HG03520 (cell line): ENCODE measurements around the gene DDX42.

Experiments used
- ATAC-seq: cut with Tn5 transposase; IDR thresholded peaks from one replicate; pipeline ENCODE4 v1.9.1; 2021; ENCODE audit warnings: mild to moderate bottlenecking, moderate library complexity; ENCODE audit not compliant: unreplicated experiment

DDX42 gene, protein sequence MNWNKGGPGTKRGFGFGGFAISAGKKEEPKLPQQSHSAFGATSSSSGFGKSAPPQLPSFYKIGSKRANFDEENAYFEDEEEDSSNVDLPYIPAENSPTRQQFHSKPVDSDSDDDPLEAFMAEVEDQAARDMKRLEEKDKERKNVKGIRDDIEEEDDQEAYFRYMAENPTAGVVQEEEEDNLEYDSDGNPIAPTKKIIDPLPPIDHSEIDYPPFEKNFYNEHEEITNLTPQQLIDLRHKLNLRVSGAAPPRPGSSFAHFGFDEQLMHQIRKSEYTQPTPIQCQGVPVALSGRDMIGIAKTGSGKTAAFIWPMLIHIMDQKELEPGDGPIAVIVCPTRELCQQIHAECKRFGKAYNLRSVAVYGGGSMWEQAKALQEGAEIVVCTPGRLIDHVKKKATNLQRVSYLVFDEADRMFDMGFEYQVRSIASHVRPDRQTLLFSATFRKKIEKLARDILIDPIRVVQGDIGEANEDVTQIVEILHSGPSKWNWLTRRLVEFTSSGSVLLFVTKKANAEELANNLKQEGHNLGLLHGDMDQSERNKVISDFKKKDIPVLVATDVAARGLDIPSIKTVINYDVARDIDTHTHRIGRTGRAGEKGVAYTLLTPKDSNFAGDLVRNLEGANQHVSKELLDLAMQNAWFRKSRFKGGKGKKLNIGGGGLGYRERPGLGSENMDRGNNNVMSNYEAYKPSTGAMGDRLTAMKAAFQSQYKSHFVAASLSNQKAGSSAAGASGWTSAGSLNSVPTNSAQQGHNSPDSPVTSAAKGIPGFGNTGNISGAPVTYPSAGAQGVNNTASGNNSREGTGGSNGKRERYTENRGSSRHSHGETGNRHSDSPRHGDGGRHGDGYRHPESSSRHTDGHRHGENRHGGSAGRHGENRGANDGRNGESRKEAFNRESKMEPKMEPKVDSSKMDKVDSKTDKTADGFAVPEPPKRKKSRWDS

DNA sequence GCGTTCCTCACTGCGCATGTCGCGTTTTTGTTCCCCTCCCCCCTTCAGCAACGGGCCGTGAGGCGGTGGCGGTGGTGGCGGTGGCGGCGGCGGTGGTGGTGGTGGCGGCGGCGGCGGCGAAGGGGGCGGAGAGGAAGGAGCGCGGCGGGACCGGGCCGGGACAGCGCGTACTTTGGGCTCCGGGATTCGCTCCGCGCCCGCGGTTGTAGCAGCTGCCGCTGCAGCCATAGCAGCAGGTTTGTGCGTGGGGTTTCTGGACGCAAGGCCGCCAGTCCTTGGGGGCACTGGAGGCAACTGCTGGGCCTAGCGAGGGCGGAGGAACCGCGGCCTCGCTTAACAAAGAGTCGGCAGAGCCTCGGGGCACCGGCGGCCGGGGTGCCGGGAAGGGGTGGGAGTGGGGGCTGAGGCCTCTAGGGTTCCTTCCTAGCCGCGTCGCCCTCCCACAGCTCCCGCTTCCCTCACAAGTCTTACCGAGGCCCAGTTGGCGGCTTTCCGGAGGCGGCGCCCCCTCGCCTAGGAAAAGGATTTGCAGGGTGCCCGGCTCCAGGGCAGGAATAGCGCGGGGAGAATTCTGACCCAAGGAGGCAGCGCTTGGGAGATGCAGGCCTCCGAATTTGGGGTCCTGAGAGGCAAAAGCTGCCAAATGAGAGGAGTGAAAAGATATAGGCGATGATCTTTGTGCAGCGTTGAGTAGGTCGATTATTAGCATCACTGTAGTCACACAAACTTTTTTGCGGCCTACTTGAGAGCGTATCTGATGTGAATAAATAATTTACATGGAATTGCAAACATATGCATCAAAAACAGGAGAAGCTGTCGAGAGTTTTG, at the start of gene DDX42:
Gene DDX42, plus strand, starts transcription at position 30 of the 828 bp plus-strand sequence. CDS start 12,880 bp downstream, outside the sequence.
- no peak for ATAC-seq

GRCh38 chr17:63735691-63736090, 38.3 kb upstream of the DDX42 start:
- no peak for ATAC-seq

DNA sequence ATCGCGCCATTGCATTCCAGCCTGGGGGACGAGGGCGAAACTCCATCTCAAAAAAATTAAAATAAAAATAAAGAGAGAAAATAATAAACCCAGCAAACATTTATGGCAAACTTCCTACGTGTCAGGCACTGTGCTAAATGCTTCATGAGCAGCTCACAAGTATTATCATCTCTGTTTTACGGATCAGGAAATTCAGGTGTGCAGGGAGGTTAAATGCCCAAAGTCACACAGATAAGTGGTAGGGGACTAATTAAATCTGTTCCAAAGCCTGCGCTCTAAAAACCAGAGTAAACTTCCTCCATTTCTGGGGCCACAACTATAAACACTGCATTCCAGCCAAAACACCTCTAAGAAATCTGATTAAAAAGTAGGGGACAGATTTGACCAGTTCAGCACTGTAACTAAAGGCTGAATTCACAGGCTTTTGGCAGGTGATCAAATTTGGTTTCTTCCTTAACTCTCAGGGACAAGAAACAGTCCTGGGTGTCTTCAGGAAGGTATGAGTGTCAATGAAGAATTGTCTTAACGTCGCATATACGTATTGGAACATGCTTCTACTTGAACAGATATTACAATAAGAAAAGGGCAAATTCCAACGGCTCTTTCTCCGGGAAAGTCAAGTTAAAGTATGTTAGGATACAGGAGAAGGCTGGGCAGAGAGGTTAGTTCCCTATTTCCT, 33.4 kb upstream of the DDX42 start:
- ATAC-seq: no peak

DNA sequence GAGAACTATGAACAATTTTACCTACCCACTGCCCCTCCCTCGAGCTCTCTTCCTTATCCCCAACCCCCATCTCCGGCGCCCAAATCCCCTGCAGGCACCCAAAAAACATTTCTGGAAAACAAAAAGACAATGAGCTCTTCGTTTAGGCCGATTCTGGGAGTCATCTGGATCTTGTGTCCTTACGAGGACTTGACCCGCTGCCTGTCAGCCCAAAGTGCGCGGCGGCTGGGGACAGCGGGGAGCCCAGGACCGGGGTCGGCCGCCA, 32.9 kb upstream of the DDX42 start:
- peak; percentile 18 for ATAC-seq

DNA sequence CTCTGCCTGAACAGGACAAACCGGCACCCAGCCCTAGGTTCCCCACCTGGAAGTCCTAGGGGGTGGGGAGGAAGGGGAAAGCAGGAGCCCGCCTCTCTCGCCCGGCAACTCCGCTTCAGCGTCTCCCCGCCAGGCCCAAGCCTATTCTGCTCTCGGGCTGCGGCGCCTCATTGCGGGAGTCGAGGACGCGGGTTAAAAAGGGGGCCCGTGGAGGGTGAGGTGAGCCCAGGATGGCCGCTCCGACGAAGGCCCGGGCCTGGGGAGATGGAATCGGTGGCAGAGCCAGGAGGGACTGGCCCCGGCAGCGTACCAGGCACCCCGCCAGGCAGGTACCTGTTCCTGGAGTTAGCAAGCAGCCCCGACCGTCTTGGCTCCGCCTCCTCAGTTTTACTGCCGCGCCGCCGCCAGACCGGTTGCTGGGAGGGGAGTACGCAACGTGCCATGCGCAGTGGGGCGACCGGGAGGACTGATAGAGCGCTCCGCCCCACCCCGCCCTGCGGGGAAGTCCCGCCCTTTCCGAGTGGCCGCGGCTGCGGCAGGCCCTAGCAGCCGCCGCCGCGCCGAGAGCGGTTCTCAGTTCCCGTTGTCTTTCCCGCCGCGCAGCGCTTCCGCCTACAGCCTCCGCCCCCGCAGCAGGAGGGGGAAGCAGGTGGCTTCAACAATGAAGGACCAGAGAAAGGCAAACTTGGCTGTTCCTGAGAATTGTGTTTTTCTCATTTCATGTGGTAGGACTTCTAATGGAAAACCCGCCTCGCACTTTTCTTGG, 32.4 kb upstream of the DDX42 start, which contains the start of gene STRADA:
Gene STRADA, minus strand, starts transcription at position 392 of the 766 bp plus-strand sequence. CDS start 13,430 bp downstream, outside the sequence.
- ATAC-seq: peak; percentile 85

GRCh38 chr17:63751806-63752205, 22.2 kb upstream of the DDX42 start:
- no peak for ATAC-seq

DNA sequence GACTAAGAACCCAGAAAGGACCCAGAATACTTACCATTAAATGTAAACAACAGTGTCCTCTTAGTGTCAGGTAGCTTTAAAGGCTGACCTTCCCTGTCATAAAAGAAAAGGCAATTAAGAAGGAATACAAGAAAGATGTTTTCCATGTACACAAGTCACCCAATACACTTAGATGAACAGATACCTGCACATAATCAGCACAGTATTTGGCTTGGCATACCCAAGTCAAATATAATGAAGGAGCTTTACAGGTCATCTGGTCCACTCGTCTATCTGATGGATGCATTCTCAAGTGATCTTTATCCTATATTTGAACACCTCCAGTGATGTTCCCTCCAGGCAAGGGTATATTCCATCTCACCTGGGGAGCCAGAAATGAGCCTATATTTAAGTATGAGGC, 21.3 kb upstream of the DDX42 start:
- ATAC-seq: no peak

DNA sequence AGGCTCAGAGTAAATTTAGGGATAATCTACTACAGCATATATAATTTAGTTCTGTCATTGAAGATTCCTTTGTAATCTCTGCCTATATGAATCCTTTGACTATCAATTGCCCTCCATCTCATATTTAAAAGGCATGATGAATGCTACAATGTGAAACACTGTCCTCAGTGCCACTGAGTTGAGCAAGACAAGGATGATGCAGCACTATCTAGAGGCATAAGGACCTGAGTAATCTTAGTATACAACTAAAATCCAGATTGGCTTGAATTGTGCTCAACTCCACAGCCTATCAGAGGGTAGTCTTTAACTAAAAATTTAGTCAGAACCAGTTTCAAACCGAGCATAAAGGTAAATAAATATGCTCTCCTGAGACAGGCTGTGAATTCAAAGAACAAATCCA, 20.8 kb upstream of the DDX42 start:
- ATAC-seq: no peak

- no peak for ATAC-seq
These were observed 19.9 kb upstream of the DDX42 start for GRCh38 chr17:63754046-63754445.

GRCh38 chr17:63758428-63758827, 15.5 kb upstream of the DDX42 start:
- ATAC-seq: no peak

GRCh38 chr17:63760771-63761539, 13.0 kb upstream of the DDX42 start:
- ATAC-seq: no peak

DNA sequence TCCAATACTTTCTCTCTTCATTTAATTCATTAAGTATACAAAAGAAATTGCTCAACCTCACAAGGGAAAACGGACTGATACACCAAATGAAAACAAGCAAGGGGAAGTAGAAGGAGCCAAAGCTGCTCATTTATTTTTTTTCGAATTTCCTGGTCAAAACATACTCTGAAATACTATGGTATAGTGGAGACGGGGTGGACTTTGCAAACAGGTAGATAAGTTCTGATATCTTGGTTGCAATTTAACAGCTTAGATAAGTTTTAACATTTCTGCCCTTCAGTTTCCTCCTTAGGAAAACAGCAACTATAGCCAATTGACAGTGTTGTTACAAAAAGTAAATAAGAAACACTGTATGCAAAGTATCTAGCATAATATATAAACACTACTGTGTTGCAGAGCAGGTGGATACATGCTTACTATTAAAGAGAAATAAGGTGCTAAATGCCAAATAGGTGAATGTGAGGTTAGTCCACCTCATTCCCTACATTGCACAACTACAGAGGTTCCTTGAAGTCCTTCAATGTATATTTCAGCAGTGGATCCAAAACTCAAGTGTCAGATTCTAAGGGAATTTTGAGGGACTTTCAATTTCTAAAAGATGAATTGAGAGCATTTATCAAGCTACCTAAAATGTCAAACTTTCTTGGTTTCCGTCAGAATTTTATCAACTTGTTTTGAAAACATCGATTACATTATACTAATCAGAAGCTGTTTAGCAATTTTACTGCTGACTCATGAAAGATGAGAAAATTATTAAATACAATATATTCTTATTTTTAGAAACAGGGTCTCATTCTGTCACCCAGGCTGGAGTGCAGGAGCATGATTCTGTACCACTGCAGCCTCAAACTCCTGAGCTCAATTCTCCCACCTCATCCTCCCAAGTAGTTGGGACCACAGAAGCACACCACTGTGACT, 11.6 kb upstream of the DDX42 start:
- no peak for ATAC-seq

- ATAC-seq: no peak
These were observed 9.3 kb upstream of the DDX42 start for GRCh38 chr17:63764716-63765115.

DNA sequence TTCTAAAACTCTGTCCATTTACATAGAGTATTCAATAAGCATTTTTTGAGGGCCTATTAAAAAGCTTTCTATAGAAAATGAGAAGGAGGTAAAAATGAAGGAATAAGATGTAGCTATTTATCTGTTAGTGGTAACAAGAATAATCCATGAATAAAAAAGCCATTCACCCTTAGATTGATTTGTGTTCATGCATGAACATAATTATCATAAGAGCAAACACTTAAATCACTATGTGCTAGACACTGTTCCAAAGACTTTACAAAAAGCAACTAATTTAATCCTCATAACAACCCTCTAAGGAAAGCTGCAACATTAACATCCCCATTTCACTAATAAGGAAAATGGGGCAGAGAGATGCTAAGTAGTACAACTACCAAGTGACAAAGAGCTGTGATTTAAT, 7.2 kb upstream of the DDX42 start:
- no peak for ATAC-seq

DNA sequence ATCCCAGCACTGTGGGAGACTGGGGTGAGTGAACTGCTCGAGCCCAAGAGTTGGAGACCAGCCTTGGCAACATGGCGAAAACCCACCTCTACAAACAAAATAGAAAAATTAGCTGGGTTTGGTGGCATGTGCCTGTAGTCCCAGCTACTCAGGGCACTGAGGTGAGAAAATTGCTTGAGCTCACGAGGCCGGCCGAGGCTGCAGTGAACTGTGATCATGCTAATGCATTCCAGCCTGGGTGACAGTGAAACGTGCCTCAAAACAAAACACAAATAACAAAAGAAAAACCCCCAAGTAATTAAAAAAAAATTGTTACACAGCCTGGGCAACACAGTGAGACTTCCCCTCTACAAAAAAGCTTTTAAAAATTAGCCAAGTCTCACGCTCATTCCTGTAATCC, 5.5 kb upstream of the DDX42 start:
- ATAC-seq: no peak

DNA sequence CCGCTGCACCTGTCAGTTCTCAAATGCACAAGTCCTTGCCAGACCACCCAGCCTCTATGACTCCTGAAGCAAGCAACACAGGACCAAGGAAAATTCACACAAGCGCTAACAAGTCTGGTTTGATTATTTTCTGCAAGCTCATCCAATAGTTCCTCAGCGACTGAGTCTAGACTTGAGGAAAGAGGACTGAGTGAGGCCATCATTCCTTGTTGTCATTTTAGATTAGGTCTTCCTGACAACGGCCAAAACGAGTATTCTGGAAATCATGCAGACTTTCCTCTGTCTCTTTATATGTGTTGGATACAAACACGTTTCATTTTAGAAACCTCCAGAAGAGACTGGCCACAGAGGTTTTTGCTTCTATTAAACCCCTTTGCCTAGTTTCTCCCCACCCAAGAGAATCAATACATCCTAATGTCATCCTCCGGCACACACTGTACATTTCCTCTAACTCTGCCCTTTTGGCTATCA, 1.1 kb upstream of the DDX42 start:
- ATAC-seq: no peak

GRCh38 chr17:63773272-63774140, 464 bp upstream of the DDX42 start, which contains the start of gene CCDC47:
Gene CCDC47 (minus strand): TSS chr17:63773597. CDS start chr17:63766175, 7,422 bp downstream.
- ATAC-seq: peak; percentile 85
